GM19395 (cell line): ENCODE measurements around the gene CCL11.

Source experiments
- ATAC-seq: cut with Tn5 transposase; IDR thresholded peaks from one replicate; pipeline ENCODE4 v1.9.1; 2021; ENCODE audit warnings: mild to moderate bottlenecking, moderate library complexity; ENCODE audit not compliant: unreplicated experiment

CCL11 gene

DNA sequence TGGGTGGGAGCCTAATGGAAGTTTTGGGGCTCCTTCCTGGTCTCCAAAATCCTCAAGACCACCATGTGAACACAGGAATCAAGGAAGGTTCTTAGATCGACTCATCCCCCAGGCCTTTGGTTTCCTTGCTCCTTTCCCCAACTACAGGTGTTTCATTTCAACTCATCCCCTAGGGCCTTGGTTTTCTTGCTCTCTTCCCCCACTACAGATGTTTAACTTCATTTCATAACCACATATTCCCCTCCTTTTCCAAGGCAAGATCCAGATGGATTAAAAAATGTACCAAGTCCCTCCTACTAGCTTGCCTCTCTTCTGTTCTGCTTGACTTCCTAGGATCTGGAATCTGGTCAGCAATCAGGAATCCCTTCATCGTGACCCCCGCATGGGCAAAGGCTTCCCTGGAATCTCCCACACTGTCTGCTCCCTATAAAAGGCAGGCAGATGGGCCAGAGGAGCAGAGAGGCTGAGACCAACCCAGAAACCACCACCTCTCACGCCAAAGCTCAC is at the start of gene CCL11:
Gene CCL11 (plus strand): TSS at position 457 of the 507 bp plus-strand sequence. CDS start 67 bp downstream, outside the sequence.
- ATAC-seq, result no peak

DNA sequence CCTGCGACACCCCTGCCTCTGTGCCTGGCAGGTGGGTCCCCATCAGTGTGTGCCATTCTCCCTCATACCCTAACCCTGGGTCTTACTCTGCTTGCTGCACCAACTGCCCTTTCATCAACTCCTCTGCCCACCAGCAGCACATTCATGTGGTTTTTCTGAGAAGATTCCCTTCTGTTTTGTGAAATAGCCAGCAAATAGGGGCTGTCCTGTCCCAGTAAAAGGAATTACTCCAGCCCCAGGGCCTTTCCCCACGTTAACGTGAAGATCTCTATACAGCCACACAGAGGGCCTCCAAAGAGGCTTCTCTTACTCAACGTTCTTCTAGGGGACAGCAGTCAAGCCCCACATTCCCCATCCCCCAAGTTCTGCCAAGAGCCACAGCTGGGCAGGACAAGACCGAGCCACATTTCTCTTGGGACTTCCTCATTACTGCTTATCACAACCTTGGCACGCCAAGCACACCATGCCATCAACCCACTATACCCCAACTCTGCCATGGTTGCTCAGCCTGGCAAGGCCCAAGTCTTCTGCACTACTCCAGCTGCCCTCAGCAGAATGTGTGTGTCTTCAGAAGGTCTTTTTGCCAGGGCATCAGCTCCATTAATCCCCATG is 49.2 kb upstream of the CCL11 start:
- no peak for ATAC-seq

DNA sequence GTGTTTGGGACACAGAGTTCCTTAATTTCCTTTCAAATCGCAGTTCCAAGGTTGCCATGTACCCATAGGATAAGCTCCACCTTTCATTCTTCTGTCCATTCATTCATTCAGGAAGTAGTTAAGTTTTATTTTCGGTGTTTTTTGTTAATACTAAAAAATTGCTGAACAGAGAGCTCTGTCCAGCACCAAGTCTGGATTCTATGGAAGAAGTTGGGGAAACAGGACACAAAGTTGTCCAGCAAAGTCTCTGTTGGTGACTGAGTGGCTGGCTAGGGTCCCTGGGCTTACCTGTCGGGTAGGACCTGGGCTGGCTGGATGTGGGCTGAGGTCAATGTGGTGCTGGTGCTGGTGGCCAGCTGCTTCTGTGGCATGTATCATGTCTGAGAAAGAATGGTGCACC is 48.1 kb upstream of the CCL11 start:
- no peak for ATAC-seq

DNA sequence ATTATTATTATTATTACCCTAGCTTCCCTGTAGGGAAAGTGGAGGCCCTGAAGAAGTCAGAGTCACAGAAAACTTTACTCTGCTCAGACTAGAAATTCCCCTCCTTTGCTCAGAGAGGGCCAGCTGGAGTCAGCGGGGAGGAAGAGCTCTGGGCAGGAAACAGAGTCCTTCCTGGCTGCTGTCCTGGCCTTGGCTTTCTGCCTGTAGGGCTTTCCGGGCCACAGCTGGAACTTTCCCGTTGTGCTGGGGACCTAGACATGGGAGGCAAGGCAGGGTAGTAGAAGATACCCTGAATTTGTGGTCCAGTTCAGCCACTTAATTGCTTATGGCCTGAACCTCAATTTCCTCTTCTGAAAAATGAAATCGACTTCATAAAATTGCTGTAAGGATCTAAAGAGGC is 44.5 kb upstream of the CCL11 start:
- no peak for ATAC-seq

DNA sequence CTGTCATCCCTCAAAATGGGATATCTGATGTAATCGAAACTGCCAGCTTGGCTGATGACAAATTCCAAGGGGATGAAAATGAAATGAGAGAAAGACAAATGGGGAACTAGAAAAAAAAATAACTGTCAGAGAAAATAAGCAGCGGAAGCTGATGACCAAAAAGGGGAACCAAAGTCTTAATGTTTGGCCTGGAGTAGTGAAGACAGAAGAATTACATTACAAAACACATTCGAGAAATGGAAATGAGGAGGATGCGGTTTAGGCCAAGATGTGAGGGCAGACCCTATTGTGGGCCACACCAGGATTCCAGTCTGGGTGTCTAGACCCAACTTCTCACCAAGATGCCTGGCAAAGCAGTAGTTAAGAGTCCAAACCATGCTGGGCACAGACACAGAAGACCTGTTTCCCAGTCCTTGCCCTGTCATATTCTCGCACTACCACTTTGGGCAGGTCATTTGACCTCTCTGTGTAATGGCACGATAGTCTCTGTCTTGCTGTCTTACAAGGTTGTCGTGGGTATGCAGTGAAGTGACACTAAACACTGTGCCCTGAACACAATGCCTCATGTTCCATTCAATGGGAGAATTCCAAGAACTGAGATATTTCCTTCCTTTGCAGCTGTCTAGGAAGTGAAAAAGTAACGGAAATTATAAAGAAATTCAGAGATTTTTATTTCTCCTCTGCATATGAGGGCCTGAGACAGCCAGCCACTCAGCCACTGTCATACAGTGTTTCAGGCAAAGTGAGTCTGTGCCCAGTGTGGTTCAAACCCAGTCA is 42.8 kb upstream of the CCL11 start:
- ATAC-seq, result no peak

DNA sequence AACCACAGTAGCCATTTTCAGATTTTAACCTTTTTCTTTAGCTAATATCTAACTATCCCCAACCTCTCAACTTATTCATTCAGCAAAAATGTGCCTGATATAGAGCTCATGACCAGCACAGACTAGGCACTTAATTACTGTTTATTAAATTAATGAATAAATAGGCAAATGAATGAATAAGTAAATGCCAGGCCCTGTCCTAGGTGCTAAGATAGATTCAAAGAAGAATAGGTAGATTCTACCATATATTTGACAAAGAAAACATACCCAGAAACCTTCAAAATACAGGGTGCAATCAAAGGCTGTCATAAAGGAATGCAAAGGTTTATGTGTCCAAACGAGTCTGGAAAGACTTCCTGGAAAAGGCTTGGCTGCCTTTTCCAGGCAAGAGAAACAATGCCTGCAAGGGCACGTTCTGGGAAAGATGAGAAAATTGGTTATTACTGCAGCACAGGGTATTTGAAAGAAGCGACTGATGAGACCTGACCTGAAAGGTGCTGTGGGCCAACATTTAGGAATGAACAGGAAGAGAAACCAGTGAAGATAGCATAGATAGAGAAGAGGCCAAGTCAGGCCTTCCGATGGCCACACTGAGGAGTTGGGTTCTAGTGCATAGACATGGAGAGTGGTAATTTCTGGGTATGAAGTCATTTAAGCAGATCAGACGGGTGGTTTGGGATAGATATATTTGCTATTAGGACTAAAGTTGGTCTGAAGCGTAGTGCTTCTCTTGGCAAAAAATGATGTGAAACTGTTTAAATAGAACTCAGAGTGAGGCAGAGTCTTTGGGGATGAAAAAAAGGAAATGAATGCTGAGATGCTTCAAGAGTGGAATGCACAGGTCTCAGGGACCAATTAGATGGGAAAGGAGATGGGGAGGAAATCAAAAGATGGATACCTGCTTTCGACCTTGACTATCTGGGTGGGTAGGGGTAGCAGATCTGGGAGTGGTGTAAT is 41.9 kb upstream of the CCL11 start:
- ATAC-seq, result no peak

DNA sequence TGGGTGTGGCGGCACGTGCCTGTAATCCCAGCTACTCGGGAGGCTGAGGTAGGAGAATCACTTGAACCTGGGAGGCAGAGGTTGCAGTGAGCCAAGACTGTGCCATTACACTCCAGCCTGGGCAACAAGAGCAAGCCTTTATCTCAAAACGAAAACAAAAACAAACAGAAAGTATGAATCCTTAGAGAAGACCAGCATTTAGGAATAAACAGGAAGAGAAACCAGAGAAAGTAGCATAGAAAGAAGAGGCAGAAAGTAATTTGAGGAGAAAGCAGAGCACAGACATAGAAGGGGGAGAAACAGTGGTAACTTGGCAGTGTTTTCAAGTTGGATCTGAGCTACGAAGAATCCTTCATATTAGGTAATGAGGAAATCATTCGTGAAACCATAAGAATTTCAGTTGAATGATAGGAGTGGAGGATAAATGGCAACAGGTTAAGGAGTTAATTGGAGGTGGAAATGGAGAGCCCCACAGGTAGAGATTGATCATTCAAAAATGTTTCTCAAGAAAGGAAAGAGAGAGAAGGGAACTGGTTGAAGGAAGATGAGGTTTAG is 40.1 kb upstream of the CCL11 start:
- no peak for ATAC-seq

DNA sequence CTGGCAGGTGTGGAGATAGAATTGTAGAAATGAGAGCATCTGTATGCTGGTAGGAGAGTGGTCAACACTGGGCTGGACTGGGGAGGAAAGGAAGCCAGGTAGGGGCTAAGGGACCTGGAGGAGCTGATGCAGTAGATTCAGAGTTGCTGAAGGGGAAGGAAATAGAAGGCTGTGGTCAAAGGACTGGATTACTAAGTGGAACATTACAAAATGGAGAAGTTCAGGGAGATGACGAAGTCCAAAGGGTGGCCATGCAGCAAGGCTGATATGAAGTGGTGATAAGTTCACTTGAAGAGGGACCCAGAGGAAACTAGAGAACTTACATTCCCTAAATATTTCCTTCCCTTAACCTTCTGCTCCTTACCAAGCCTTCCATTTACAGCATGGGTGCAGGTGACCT is 39.1 kb upstream of the CCL11 start:
- no peak for ATAC-seq

DNA sequence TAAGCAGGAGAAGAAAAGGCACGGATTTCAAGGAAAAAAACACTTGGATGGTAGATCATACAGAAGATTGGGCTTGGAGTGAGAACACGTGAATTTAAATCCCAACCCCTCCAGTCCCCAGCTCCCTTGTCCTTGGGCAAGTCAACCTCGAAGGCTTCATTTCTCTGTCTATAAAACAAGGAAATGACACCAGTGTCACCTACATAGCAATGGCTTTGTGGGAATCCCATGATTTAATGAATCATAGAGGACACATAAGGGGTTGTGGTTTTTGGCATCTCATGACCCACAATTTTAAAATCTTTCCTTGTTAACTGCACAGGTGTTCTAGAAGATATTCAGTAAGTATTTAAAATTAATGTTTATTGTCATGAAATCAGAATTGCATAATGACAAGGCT is 38.7 kb upstream of the CCL11 start:
- ATAC-seq, result no peak

DNA sequence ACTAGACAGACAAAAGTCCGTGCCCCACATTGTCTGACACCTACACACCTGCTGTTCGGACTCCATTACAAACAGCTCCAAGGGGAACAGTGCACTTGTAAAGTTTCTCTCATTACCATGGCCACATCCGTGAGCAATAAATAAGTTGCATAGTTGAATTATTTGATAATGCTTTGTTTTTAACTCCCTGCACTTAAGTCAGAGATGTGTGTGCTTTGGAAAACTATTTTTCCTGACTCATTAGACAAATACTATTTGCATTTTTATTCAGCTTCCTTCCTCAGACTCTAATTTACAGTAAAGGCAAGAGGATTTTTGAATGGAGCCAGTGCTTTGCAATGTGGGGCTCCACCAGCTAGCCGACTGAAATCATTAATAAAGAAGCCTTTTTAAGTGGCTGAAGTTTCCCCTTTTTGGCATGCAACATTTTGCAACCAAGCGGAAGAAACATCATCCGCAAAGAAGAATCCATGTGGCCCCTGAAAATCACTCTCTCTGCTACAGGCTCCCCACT is 37.0 kb upstream of the CCL11 start:
- no peak for ATAC-seq

DNA sequence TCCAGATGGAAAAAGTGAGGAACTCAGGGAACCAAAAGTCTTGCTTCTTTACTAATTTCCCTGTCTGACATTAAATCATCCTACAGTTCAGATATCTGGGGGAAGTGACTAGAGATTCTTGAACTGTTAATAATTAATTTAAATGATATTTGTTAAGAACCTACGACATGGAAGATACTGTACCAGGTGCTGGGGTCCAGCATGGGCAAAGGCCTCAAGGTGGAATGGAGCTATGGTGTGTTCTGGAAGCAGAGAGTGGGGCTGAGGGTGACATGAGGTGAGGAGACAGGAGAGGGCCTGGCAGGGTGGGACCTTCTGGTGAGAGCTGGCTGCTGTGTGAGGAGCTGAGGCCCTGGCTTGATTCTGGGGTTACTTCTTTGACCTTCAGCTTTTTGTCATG is 36.5 kb upstream of the CCL11 start:
- no peak for ATAC-seq

DNA sequence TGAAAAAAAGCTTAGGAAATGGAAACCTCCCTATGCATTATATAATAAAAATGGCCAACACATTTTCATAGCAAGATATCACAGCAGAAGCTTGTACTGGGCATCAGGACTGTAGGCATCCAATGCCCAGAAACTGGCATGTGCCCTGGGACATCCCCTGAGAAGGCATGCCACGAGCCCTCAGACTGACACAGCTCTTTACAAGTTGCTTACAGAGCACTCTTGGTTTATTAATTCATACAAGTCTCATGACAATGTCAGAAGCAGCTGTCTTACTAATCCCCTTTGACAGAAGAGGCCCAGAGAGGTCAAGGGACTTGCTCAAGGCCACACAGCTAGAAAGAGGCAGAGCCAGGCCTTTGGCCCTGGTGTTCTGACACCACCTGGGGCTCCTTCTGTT is 36.1 kb upstream of the CCL11 start:
- no peak for ATAC-seq

DNA sequence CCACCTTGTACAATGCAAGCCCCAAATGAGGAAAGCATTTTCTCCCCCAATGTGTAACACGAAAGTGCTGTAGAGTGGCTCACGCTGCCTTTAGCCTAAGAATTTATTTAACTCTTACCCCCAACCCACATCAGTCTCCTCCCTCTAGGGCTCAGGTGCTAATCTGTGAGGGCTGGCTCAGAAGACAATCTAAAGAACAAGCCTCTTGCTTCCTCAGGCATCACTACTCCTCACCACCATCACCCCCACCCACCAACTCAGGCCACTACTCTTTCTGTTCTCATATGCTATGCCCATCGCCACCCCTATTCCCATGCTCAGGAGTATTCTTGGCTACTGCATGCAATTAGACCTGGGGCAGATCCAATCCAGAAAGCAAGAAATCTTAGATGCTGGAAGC is 34.4 kb upstream of the CCL11 start:
- no peak for ATAC-seq

DNA sequence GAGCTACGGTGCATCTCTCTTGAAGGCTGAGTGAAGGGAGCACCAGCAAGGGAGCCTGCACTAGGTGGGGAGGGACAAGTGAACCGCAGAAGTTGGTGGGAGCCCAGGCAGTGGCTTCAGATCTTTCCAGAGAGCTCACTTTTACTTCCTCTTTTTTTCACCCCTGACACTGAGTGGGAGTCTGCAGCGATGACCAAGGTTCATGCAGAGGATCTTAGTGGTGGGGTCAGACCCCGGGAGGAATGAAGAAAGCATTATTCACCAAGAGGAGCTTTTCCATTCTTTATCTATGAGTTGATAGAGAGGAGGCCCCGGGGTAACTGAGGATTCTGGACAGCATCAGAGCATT is 33.5 kb upstream of the CCL11 start:
- no peak for ATAC-seq

DNA sequence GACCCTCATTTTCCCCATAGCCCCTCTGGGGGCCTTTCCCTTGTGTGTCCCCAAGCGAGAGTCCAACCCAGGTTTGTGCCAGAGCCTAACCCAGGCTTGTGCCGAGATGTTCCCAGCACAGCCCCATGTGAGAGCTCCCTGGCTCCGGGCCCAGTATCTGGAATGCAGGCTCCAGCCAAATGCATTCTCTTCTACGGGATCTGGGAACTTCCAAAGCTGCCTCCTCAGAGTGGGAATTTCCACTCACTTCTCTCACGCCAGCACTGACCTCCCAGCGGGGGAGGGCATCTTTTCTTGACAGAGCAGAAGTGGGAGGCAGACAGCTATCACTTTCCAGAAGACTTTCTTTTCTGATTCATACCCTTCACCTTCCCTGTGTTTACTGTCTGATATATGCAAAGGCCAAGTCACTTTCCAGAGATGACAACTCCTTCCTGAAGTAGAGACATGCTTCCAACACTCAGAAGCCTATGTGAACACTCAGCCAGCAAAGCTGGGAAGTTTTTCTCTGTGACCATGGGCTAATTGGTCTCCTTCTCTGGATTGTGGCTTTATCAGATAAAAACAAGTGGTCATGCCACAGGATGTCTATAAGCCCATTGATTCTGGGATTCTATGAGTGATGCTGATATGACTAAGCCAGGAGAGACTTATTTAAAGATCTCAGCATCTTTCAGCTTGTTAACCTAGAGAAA is 33.0 kb upstream of the CCL11 start:
- no peak for ATAC-seq

DNA sequence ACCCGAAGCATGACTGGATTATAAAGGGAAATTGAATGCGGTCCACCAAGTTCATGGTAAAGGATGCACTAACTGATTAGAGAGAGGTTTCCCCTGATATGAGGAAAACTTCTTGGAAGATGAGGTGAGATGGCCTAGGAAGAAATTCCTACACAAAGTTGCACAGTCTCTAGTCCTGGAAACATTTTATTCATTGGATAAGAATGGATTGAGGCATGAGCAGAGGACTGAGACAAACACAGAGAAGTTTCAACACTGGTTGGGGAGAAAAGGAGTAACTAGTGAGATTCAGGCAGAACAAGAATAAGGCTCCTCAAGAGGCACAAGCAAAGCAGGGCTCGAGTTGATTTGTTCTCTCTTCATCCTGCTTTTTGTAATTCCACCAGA is 32.4 kb upstream of the CCL11 start:
- ATAC-seq, result no peak

DNA sequence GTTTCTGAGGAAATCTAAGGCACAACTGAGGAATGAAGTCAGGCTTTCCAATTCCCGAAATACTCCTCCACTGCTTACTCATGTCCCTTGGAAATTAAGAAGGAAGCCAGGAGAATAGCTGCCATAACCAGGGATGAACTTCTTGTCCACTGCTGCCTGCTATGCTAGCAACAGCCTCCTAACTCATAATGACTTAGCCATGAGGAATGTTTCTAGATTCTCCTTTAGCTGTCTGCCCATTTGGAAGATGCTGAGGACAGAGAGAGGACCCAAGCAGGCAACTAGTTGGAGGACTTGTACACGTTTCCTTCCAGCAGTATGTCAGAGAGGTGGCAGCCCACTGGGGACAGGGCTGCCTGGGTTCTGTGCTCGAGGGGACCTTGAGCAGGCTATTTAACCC is 31.4 kb upstream of the CCL11 start:
- no peak for ATAC-seq

DNA sequence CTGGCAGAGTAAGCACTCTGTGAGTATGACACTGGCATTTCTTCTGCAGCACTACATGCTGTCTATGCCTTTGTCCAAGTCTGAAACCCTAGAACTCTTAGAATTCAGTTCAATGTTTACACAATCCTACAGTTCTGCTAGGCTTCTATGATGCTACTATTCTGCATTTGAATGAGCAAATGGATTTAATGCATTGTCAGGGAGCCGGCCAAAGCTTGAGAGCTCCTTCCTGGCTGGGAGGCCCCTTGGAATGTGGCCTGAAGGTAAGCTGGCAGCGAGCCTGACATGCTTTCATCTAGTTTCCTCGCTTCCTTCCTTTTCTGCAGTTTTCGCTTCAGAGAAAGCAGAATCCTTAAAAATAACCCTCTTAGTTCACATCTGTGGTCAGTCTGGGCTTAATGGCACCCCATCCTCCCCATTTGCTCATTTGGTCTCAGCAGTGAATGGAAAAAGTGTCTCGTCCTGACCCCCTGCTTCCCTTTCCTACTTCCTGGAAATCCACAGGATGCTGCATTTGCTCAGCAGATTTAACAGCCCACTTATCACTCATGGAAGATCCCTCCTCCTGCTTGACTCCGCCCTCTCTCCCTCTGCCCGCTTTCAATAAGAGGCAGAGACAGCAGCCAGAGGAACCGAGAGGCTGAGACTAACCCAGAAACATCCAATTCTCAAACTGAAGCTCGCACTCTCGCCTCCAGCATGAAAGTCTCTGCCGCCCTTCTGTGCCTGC is 30.7 kb upstream of the CCL11 start, which contains the start of gene CCL2:
Gene CCL2 (plus strand): TSS at position 635 of the 730 bp plus-strand sequence. CDS start 65 bp downstream, at position 700.
- no peak for ATAC-seq

DNA sequence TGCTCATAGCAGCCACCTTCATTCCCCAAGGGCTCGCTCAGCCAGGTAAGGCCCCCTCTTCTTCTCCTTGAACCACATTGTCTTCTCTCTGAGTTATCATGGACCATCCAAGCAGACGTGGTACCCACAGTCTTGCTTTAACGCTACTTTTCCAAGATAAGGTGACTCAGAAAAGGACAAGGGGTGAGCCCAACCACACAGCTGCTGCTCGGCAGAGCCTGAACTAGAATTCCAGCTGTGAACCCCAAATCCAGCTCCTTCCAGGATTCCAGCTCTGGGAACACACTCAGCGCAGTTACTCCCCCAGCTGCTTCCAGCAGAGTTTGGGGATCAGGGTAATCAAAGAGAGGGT is 30.2 kb upstream of the CCL11 start:
- no peak for ATAC-seq

DNA sequence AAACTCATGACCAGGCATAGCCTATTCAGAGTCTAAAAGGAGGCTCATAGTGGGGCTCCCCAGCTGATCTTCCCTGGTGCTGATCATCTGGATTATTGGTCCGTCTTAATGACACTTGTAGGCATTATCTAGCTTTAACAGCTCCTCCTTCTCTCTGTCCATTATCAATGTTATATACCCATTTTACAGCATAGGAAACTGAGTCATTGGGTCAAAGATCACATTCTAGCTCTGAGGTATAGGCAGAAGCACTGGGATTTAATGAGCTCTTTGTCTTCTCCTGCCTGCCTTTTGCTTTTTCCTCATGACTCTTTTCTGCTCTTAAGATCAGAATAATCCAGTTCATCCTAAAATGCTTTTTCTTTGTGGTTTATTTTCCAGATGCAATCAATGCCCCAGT is 29.7 kb upstream of the CCL11 start:
- ATAC-seq, result no peak
